HG02571 (cell line): Measurements from ENCODE around the gene NAT9.

Experiments
- ATAC-seq: cut with Tn5 transposase; IDR thresholded peaks from one replicate; pipeline ENCODE4 v1.9.1; 2021; ENCODE audit warnings: mild to moderate bottlenecking, moderate library complexity; ENCODE audit not compliant: unreplicated experiment

Gene NAT9

GRCh38 chr17:74746922-74747321, 29.2 kb downstream of the NAT9 start:
- ATAC-seq = no peak

DNA sequence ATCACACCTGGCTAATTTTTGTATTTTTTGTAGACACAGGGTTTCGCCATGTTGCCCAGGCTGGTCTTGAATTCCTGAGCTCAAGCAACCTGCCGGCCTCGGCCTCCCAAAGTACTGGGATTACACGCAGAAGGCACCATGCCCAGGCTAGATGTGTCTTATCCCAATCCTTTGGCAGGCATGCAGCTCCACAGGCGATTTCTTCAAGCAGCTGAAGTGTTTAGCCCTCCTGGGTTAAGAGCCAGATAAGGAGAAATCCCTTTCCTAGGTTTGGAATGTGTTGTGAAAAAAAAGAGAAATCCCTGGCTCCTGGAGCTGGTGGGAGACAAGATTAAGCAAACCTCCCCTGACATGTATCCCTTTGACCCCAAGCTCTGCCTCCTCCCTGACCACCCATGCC, 29.8 kb downstream of the NAT9 start:
- no peak for ATAC-seq

DNA sequence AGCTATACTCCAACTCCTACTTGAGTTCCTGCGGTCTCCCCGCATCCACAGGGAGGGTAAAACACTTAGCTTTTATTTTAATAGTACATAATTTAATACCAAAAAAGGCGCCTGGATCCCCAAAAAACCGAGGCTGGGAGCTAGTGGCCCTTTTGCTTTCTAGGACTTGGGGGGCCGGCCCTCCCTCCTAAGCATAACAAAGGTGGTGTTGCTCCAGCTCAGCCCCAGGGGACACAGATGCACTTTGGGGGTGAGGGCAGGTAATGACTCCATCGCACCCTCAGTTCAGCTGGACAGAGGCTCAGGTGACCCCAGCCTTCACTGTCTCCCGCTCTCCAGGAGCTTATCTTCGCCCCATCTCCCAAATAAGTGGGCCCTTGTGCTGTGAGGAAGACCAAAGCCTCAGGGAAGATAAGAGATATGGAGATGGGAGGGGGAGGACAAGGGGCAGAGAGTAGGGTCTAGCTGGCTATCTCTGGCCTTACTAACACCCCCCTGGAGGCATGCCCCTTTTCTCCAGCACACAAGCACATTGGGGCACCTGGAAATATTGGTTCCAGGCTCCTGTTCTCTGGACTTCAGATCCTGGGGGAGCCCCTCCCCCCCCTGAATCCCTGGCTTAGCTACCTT, 30.5 kb downstream of the NAT9 start:
- ATAC-seq = no peak

- no peak for ATAC-seq
Observed at GRCh38 chr17:74744714-74745547, 31.2 kb downstream of the NAT9 start.

- ATAC-seq = no peak
Observed at GRCh38 chr17:74744349-74744713, 31.8 kb downstream of the NAT9 start.

- no peak for ATAC-seq
Observed at GRCh38 chr17:74743755-74744154, 32.4 kb downstream of the NAT9 start.

GRCh38 chr17:74742978-74743545, 33.1 kb downstream of the NAT9 start:
- no peak for ATAC-seq

- ATAC-seq = no peak
Observed at GRCh38 chr17:74742153-74742515, 34.0 kb downstream of the NAT9 start.

DNA sequence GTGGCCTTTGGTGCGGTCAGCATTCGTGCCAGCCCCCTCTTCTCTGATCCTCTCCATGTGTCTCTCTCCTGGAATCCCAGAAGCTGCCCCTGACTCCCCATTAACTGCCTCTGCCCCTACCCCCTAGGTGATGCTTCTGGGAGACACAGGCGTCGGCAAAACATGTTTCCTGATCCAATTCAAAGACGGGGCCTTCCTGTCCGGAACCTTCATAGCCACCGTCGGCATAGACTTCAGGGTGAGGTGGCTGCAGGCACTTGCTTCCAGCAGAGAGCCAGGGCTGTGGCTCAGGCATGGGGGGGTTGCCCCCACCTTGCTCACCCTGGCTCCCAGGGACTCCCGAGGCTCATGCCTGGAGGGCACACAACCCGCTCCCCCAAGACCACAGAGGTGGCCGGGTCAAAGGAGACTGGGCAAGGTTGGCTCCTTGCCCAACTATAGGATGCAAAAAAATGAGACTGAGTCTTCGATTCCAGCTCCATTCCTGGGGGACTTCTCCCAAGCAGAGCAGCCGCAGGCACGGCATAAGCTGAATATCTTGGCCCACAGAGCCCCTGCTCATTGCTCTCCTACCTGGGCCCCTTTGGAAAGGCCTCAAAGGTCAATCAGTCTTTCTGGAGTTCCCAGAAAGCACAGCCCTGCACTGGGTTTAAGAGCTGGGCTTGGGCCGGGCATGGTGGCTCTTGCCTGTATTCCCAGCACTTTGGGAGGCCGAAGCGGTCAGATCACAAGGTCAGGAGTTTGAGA, 35.3 kb downstream of the NAT9 start:
- ATAC-seq = no peak

DNA sequence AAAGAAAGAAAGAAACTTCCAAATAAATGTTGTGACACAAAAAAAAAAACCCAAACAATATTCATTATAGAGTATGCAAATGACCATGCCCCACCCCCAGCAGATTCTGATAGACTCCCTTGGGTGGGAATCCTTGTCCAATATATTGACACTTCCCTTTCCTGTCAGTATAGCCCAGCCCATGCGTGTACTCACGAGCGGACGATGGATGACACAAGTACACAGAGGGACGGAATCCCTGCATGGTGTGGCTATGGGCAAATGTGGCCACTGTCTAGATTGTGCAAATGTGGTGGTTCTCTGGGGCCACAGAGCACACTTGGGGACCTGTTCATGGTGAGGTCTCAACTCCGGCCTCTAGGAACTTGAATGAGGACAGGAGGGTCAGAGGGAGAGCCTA, 36.0 kb downstream of the NAT9 start:
- no peak for ATAC-seq

DNA sequence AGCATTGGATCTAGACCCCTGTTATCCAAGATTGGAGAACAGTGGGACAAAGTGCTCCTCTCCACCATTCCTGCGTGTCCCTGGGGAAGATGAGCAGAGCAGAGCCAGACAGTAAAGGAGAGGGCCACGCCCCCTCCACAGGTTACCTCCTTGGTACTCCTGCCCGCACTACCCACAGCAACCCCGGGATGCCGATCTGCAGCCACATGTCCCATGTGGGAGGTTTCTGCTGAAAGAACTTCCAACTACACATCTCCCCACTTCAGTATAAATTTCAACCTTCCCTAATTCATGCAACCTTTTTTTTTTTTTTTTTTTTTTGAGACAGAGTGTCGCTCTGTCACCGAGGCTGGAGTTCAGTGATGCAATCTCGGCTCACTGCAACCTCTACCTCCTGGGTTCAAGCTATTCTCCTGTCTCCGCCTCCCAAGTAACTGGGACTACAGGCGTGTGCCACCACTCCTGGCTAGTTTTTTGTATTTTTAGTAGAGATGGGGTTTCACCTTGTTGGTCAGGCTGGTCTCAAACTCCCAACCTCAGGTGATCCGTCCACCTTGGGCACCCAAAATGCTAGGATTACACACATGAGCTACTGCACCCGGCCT, 36.8 kb downstream of the NAT9 start:
- ATAC-seq = no peak

DNA sequence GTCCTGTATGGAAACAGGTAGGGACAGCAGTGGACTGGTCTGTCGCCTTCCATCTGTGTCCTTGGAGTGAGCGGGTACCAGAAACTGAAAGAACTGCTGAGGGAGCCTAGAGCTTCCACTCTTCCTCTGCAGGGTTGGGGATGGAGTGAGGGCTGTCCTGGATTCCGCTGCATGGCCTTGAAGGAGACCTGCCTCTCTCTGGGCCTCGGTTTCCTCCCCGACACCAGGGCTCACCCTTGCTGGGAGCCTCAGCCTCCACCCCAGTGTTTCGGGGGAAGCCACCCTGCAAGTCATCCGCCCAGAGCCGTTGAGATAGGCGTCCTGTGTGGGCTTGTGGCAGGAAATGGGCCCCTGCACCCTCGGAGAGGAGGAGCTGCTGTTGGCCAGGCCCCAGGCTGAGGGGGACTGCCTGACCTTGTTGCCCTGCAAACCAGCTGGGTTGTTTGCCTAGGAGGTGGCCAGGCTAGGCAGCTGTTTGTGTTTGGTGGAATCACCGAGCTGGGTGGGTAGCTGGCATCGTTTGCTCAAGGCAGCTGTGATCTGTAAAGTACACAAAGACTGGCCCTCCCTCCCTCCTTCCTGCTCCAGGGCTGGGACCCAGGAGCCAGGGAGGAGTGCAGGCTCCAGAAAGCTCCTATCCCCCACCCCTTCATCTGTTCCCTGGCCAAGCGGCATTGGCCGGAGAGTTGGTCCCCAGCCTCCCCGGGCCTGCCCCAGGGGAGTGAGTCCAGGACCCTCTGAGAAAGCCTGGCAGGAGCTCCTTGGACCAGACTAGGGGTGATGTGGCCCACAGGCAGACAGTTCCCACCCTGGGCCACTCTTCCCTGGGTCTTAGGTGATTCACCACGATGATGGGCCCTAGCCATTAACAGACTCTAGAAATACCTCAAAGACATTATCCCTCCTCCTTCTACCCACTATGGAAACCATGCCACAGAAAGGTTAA, 37.8 kb downstream of the NAT9 start:
- no peak for ATAC-seq

- ATAC-seq = no peak
Observed at GRCh38 chr17:74737299-74738050, 38.7 kb downstream of the NAT9 start.

DNA sequence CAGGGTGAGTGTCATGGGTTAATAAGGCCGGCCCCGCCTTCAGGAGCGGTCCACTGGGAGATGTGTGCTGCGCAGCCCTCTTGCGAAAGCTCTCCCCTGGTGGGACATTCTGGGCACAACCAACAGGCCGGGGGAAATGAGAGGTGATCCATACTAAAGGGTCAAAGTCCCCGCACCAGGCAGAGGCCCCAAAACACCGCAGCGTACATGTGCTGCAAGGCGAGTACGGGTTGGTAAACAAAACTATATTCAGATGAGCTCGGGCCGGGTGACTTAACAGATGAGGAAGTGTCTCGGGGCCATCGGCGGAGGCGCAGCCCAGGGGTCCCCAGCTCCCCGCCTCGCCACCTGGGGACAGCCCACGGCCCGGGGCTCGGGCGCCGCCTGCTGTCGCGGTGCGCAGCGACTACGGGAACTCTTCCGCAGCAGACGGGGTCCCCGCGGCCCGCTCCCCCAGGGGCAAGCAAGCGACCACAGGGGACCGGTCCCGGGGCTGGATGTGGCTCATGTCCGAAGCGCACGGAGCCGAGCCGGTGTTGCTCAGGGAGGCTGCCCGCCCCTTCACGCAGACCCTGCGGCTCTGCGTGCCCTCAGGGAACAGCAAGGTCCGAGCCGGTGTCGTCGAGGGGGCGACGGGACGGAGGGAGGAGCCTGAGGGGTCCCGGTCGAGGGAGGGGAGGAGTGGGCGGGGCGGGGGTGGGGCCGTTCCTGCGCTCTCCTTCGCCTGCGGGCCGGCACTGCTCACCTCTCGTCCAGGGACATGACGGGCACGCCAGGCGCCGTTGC, 39.4 kb downstream of the NAT9 start, which contains the start of gene RAB37:
RAB37 (plus strand) TSS at position 744 of the 786 bp plus-strand sequence; CDS start at position 761, 17 bp downstream.
- no peak for ATAC-seq

DNA sequence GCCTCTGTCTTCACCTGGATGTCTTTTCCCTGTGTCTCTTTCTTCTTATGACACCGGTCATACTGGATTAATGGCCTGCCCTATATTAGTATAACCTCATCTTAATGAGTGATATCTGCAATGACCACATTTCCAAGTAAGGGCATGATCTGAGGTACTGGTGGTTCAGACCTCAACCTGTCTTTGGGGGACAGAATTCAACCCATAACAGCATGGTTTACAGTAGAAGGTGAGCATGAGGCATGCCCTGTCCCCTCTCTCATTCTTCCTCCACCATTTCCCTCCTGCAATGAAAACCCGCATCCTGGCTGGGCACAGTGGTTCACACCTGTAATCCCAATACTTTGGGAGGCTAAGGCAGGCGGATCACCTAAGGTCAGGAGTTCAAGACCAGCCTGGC, 41.9 kb downstream of the NAT9 start:
- ATAC-seq = no peak

GRCh38 chr17:74733365-74734122, 42.6 kb downstream of the NAT9 start:
- ATAC-seq = no peak

DNA sequence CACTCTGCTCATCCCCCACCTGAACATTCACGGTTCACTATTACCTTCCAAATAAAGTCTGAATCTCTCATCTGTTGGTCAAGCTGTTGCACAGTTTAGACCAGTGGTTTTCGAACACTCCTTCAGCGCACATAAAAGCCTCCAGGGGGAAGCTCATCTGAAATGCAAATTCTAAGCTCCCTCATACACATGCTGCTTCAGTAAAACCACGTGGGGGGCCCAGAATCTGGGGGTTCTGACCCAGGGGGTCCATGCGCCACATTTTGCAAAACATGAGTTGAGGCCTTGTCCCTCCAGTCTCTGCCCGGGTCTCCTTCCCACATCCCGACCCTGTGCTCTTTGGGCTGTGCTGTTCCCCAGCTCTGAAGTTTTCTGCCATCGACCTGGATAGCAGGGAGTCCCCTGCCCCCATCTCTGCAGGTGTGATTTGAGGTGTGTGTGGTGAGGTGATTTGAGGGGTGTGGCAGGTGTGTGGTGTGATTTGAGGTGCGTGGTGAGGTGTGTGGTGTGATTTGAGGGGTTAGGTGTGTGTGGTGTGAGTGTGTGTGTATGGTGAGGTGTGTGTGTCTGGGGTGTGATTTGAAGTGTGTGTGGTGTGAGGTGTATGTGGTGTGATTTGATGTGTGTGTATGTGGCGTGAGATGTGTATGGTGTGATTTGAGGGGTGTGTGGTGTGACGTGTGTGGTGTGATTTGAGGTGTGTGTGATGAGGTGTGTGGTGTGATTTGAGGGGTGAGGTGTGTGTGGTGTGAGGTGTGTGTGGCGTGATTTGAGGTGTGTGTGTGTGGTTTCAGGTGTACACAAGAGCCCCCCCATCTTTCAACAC, 43.9 kb downstream of the NAT9 start:
- ATAC-seq = no peak
